HK-2 (cell line): ENCODE results near the gene RANBP2.

Experiments used
- DNase-seq: peaks from one replicate; pipeline ENCODE4 v3.0.0-alpha.2; 2018; ENCODE audit not compliant: unreplicated experiment

RANBP2 gene

GRCh38 chr2:108835040-108835439 lies 115.8 kb downstream of the RANBP2 start:
- DNase-seq, result no peak
